Measurements from ENCODE around the gene NACC1. TPM values are rescaled to one million over a fixed set of nuclear protein-coding genes. Genes with fewer than 3 reads are reported as not detected.
A peak's percentile ranks its signal among the peaks of the same experiment; 100 is the strongest.

Gene NACC1
- total and polyA plus RNA-seq, 2 of the 13 experiments (the other 11 are each of a cell fraction or from before 2014, with no cell fraction given) = 31.8 to 42.3 TPM

- TF ChIP-seq MXD1 (CRISPR knock-in tag; IDR thresholded peaks at IDR 0.05) (peak; percentile 85), DR1 (CRISPR knock-in tag; IDR thresholded peaks at IDR 0.05) (peak; percentile 62; the same call in 1 of the 2 replicates), KLF16 (CRISPR knock-in tag; IDR thresholded peaks at IDR 0.05) (peak in 1 of 2 experiments; percentile 66; a peak in 2 of 4 replicates), SMARCE1 (IDR thresholded peaks at IDR 0.05; ENCODE audit: borderline replicate concordance) (no peak), ZBTB38 (CRISPR knock-in tag; IDR thresholded peaks at IDR 0.05) (peak; percentile 77), REL (CRISPR knock-in tag; conservative IDR thresholded peaks at IDR 0.05) (0 out of 2 replicates have a peak, but pooled peaks have one; percentile 25), ZNF549 (CRISPR knock-in tag; IDR thresholded peaks at IDR 0.05) (peak; percentile 91; the same call in 1 of the 2 replicates), SAP130 (CRISPR knock-in tag; IDR thresholded peaks at IDR 0.05; ENCODE audit: low read depth) (peak; percentile 90), HNF4A (CRISPR knock-in tag; IDR thresholded peaks at IDR 0.05) (peak; percentile 99), PRMT3 (CRISPR knock-in tag; IDR thresholded peaks at IDR 0.05; ENCODE audit: borderline replicate concordance, low read depth) (no peak), NR2F1 (CRISPR knock-in tag; IDR thresholded peaks at IDR 0.05) (peak; percentile 22 to 54; a peak in 3 of 4 replicates), SIX1 (CRISPR knock-in tag; IDR thresholded peaks at IDR 0.05; ENCODE audit: borderline replicate concordance) (peak; percentile 48; the same call in 1 of the 2 replicates), ZNF331 (CRISPR knock-in tag; IDR thresholded peaks at IDR 0.05) (peak; percentile 65), TARDBP (CRISPR knock-in tag; IDR thresholded peaks at IDR 0.05) (peak; percentile 88), BORCS8-MEF2B (CRISPR knock-in tag; IDR thresholded peaks at IDR 0.05) (0 out of 2 replicates have a peak, but pooled peaks have one; percentile 36), IRF2 (CRISPR knock-in tag; IDR thresholded peaks at IDR 0.05) (peak; percentile 93), THYN1 (CRISPR knock-in tag; IDR thresholded peaks at IDR 0.05; ENCODE audit: borderline replicate concordance, low read depth) (no peak), ZNF292 (CRISPR knock-in tag; IDR thresholded peaks at IDR 0.05; ENCODE audit: borderline replicate concordance, low read depth) (peak; percentile 67; the same call in 1 of the 2 replicates), AHR (CRISPR knock-in tag; IDR thresholded peaks at IDR 0.05) (peak; percentile 76), MTF2 (CRISPR knock-in tag; IDR thresholded peaks at IDR 0.05; ENCODE audit: borderline replicate concordance) (no peak), ZNF430 (CRISPR knock-in tag; IDR thresholded peaks at IDR 0.05) (peak; percentile 96), ZNF354B (CRISPR knock-in tag; IDR thresholded peaks at IDR 0.05) (no peak), ZKSCAN8 (CRISPR knock-in tag; IDR thresholded peaks at IDR 0.05; ENCODE audit: borderline replicate concordance) (peak; percentile 88; the same call in 1 of the 2 replicates), SYNCRIP (IDR thresholded peaks at IDR 0.05; ENCODE audit: insufficient read depth, low read depth, low read length) (no peak), SRF (IDR thresholded peaks at IDR 0.05; ENCODE audit: low read depth, low read length) (peak; percentile 93), MIXL1 (CRISPR knock-in tag; IDR thresholded peaks at IDR 0.05) (0 out of 2 replicates have a peak, but pooled peaks have one; percentile 8), PHF5A (CRISPR knock-in tag; IDR thresholded peaks at IDR 0.05; ENCODE audit: low read depth, unreplicated experiment) (peak; percentile 71), MTA1 (CRISPR knock-in tag; IDR thresholded peaks at IDR 0.05; ENCODE audit: borderline replicate concordance) (peak; percentile 72), NFE2 (CRISPR knock-in tag; IDR thresholded peaks at IDR 0.05) (no peak), TBL1XR1 (IDR thresholded peaks at IDR 0.05; ENCODE audit: borderline replicate concordance, low read length, partially characterized antibody) (peak; percentile 14), ETV6 (CRISPR knock-in tag; conservative IDR thresholded peaks at IDR 0.05) (no peak; the same call in 1 of the 2 replicates), ZNF547 (CRISPR knock-in tag; IDR thresholded peaks at IDR 0.05) (peak; percentile 86), TOE1 (CRISPR knock-in tag; IDR thresholded peaks at IDR 0.05) (0 out of 2 replicates have a peak, but pooled peaks have one; percentile 14)
Measured at GRCh38 chr19:13162724-13163608, 44.9 kb downstream of the NACC1 start (continued).

All from HepG2 (cell line).